Small intestine (tissue), 7 donors: ENCODE measurements around the gene OR2V1. TPM values are rescaled to one million over a fixed set of nuclear protein-coding genes. Genes with fewer than 3 reads are reported as not detected.
"Not testable (repeated sequence)": the region's sequence is repeated elsewhere in the genome, so short reads cannot be mapped to it uniquely, and the experiment has no call there.

Experiments
- DNase-seq, 2 donors: peaks; one replicate each; pipeline versions ENCODE4 v3.0.0 to v3.0.0-alpha.2; 2013
- FAIRE-seq: peaks from 2 replicates; lab custom pipeline; 2012; peaks lifted over from hg19 to GRCh38; lab: Jason Lieb, UNC
- H3K27ac ChIP-seq, 3 donors: one replicate each; pipeline ENCODE4 v1.5.1; 2013; ENCODE audit warnings: low read length in 2 of 3, mild to moderate bottlenecking in 2 of 3, control low read depth in 1 of 3, inconsistent platforms in 1 of 3, low read depth in 1 of 3, moderate library complexity in 1 of 3
- H3K27me3 ChIP-seq, 3 donors: one replicate each; pipeline ENCODE4 v1.6.1; 2013; ENCODE audit warnings: low read length in 3 of 3, inconsistent platforms in 1 of 3; ENCODE audit not compliant: control insufficient read depth in 3 of 3, insufficient read depth in 3 of 3
- H3K36me3 ChIP-seq, 3 donors: one replicate each; pipeline ENCODE4 v1.6.1; 2013; ENCODE audit warnings: low read length in 3 of 3, inconsistent platforms in 1 of 3, low read depth in 1 of 3, mild to moderate bottlenecking in 1 of 3, moderate library complexity in 1 of 3; ENCODE audit not compliant: control insufficient read depth in 3 of 3, insufficient read depth in 2 of 3
- H3K4me1 ChIP-seq, 3 donors: one replicate each; pipeline ENCODE4 v1.6.1; 2013; ENCODE audit warnings: low read length in 2 of 3, inconsistent platforms in 1 of 3, low read depth in 1 of 3, mild to moderate bottlenecking in 1 of 3, moderate library complexity in 1 of 3; ENCODE audit not compliant: control insufficient read depth in 3 of 3, insufficient read depth in 2 of 3
- H3K4me3 ChIP-seq, 3 donors: one replicate each; pipeline ENCODE4 v1.5.1; 2013; ENCODE audit warnings: low read length in 3 of 3, control low read depth in 1 of 3, inconsistent platforms in 1 of 3, low read depth in 1 of 3, mild to moderate bottlenecking in 1 of 3, moderate library complexity in 1 of 3
- H3K9me3 ChIP-seq, 2 donors: one replicate each; pipeline ENCODE4 v1.6.1; 2013; ENCODE audit warnings: low read depth in 1 of 2, low read length in 1 of 2; ENCODE audit not compliant: control insufficient read depth in 2 of 2, insufficient read depth in 1 of 2
- WGBS, 3 donors: extraction: QIAGEN DNeasy Blood & Tissue Kit; methylation state at CpG; one replicate each; pipeline ENCODE4 v1.1.7; 2013; 5-methylcytosine and 5-hydroxymethylcytosine counted together
- polyA plus RNA-seq, 4 donors: library from polyadenylated mRNA; stranded (reverse) in 3 of 4; unstranded in 1 of 4; fragments of 200-250 nt in 3 of 4; fragments of 120-200 nt in 1 of 4; gene quantifications; one replicate each; pipeline versions ENCODE4 v1.2.1 to v1.2.3, GENCODE V29; 2013
- donor health status: healthy with polysubstance abuse.
- donor health status: control.
- donor health status: control.
- donor health status: Bipolar disorder and iron deficiency.
- donor health status: healthy.

Gene OR2V1
- polyA plus RNA-seq, 4 donors = not detected

DNA sequence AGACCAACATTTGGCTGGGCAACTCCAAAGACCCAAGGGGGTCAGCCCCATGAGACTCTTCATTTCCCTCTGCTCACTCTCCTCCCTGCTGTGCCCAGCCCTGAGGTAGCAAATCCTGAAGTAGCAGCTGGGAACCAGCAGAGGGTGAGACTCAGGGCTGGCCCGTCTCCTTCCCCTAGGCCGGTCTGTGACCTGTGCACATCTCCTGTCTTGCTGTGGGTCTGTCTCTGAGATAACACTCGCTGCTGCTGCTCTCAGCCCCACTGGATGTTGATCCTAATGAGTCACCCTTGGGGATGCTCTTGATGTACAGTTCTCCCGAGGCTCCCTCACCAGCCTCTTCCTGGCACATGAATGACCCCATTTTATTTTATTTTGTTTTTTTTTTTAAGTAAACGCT lies 7.3 kb upstream of the OR2V1 start:
- DNase-seq = no peak
- no peak overlapping the region for H3K4me3 ChIP-seq
- peaks cover 0 to 3% (median 0%) of the 10 kb centered on the region in 3 donors for H3K27me3 ChIP-seq
- no peaks in the 10 kb centered on the region for H3K4me1 ChIP-seq
- H3K9me3 ChIP-seq = no peaks in the 10 kb centered on the region
- no peak for FAIRE-seq
- H3K36me3 ChIP-seq = no peaks in the 10 kb centered on the region
- H3K27ac ChIP-seq = no peak overlapping the region
- 56 to 68% (median 67%) methylated on average over 5 of the region's 5 CpGs for WGBS, 3 donors

DNA sequence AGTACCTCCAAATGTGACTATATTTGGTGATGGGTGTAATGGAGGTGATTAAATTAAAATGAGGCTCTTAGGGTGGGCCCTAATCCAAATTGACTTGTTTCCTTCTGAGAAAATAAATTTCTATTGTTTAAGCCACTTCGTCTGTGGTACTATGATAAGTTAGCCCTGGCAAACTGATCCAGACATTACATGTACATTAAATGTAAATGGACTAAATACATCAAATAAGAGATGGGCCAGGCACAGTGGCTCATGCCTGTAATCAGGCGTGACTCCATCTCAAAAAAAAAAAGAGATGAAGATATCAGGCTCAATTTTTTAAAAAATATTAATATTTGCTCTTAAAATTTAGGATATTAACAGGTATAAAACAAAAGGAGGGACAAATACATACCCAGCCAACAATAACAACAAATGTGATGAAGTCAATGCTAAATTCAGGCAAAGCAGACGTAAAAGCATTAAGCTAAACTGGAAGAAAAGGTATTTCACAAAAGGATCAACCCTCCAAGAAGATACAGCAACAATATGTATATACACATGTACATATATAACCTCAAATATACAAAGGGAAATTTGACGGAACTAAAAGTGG lies 5.5 kb upstream of the OR2V1 start:
- peaks cover 0 to 2% (median 0%) of the 10 kb centered on the region in 3 donors for H3K27me3 ChIP-seq
- no peaks in the 10 kb centered on the region for H3K36me3 ChIP-seq
- H3K4me1 ChIP-seq = no peaks in the 10 kb centered on the region
- H3K27ac ChIP-seq = no peak overlapping the region
- no peak for DNase-seq
- no peaks in the 10 kb centered on the region for H3K9me3 ChIP-seq
- WGBS, 3 donors = 85 to 91% (median 90%) methylated on average over 4 of the region's 4 CpGs
- no peak overlapping the region for H3K4me3 ChIP-seq
- no peak for FAIRE-seq

DNA sequence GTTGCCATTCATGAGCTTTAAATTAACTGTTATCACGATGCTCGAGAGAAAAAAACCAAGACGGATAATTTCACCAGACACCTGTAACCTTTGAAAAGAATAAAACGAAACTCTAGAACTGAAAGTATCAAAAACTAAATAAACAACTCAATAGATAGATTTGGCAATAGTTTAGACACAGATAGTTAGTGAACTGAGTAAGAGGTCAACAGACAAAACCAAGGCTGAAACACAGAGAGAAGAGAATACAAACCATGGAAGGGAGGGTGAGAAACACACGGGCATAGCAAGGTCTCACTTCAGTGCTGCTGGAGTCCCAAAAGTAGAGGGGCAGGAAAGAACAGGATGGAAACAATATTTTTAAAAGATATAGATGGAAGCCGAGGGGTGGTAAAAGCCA lies 3.3 kb upstream of the OR2V1 start:
- no peak for FAIRE-seq
- DNase-seq = no peak
- no peak overlapping the region for H3K4me3 ChIP-seq
- no peaks in the 10 kb centered on the region for H3K4me1 ChIP-seq
- H3K27ac ChIP-seq = no peak overlapping the region
- H3K27me3 ChIP-seq = peaks cover 0 to 5% (median 4%) of the 10 kb centered on the region in 3 donors
- no peaks in the 10 kb centered on the region for H3K9me3 ChIP-seq
- WGBS, 3 donors = 67 to 80% (median 68%) methylated on average over 6 of the region's 6 CpGs
- no peaks in the 10 kb centered on the region for H3K36me3 ChIP-seq

DNA sequence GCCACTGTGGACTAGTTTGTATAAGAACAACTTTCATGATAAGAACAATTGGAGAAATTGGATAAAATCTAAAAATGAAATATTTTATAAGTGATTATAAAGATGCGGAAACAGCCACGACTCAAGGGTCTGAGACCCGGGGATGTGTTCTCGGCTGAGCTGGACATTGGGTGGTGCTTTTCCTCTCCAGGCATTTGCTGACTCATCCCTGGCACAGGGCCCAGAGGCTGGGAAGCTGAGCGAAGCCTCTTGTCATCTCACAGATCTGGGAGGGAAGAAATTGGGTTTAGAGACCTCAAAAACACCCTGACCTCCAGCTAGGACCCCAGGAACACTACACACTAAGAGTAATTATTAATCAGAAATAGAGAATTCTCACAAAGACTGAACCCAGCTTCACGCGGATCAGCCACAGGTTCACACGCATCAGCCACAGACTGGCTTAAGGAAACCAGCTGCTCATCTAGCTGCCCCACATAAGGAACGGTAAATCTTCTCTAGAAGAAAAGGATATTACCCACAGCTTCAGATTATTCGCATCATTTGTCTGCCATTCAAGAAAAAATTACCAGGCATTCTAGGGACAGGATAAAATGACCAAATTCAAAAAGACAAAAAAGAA lies 2.8 kb upstream of the OR2V1 start:
- H3K9me3 ChIP-seq = no peaks in the 10 kb centered on the region
- peaks cover 0 to 5% (median 4%) of the 10 kb centered on the region in 3 donors for H3K27me3 ChIP-seq
- DNase-seq = peak in 1 of 2 donors; percentile 6
- no peak overlapping the region for H3K27ac ChIP-seq
- no peaks in the 10 kb centered on the region for H3K36me3 ChIP-seq
- no peaks in the 10 kb centered on the region for H3K4me1 ChIP-seq
- H3K4me3 ChIP-seq = no peak overlapping the region
- no peak for FAIRE-seq
- 69 to 70% (median 69%) methylated on average over 10 of the region's 10 CpGs for WGBS, 3 donors

- Histone ChIP-seq H3K27ac (no peak overlapping the region), H3K9me3 (no peaks in the 10 kb centered on the region), H3K4me3 (no peak overlapping the region), H3K36me3 (no peaks in the 10 kb centered on the region), H3K4me1 (no peaks in the 10 kb centered on the region), H3K27me3 (peaks cover 0 to 8% (median 4%) of the 10 kb centered on the region in 3 donors)
- DNase-seq = no peak
- 74 to 85% (median 81%) methylated on average over 3 of the region's 3 CpGs for WGBS, 3 donors
- FAIRE-seq = no peak
Observed at GRCh38 chr5:181133083-181133482, 2.1 kb upstream of the OR2V1 start.

DNA sequence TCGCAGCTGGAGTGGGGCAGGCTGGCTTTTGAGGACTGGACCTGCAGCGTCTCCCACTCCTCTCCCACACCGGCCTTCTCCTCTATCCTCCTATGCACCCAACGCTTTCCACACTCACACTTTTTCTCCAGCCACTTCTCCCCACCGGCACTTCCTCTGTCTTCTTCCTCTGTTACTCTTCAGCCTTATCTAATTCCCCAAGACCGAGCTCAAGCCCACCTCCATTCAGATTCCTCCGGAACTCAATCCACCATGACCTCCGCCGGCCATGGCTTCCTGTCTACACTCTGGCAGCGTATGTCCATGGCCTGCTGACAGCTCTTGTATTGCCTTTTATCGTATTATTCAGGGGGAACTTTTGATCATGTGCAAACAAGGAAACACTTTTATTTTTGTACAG lies 545 bp upstream of the OR2V1 start:
- H3K27ac ChIP-seq = no peak overlapping the region
- peaks cover 0 to 15% (median 4%) of the 10 kb centered on the region in 3 donors for H3K27me3 ChIP-seq
- DNase-seq = no peak
- no peak overlapping the region for H3K4me3 ChIP-seq
- FAIRE-seq = no peak
- no peaks in the 10 kb centered on the region for H3K36me3 ChIP-seq
- no peaks in the 10 kb centered on the region for H3K9me3 ChIP-seq
- no peaks in the 10 kb centered on the region for H3K4me1 ChIP-seq
- 75 to 80% (median 78%) methylated on average over 11 of the region's 11 CpGs for WGBS, 3 donors

DNA sequence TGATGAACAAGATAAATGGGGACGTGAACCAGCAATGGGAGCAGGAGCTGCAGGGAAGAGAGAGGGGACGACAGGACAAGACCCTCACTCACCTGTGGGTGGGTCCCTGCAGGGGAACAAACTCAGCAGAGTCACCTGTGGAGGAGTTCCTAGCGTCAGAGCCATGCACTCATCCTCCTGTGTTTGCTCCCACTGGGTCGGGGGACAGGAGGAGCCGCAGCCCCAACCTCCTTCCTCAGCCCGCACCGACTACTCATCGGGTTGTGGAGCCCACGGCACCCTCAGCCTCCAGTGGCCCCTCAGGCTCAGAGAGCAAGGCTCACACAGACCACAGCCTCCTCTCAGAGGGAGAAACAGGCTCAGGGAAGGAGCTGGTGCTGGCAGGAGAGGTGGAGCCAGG lies 888 bp downstream of the OR2V1 start:
- not testable (repeated sequence) for H3K27ac ChIP-seq, DNase-seq, H3K9me3 ChIP-seq, H3K36me3 ChIP-seq, FAIRE-seq, H3K4me3 ChIP-seq, H3K4me1 ChIP-seq
- 59 to 68% (median 67%) methylated on average over 8 to 9 of the region's 9 CpGs for WGBS, 3 donors
- H3K27me3 ChIP-seq = peaks cover 0 to 15% (median 4%) of the 10 kb centered on the region in 3 donors

DNA sequence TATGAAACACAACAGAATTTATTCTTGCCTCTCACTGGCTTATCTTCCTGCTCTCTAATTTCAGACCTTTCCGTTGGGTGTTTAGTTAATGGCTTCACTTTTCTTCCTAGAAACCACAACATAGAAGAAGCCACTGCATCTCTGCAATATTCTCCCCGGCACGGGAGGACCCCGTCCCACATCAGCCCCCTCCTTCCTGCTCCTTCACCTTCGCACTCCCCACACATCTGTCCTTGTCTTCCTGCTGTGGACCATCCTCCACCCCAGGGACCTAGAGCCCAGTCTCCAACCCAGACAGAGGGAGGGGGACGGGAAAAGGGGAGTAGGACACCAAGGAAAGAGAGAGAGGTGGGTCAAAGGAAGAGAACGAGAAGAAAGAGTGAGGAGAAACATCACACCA lies 1.4 kb downstream of the OR2V1 start:
- no peaks in the 10 kb centered on the region for H3K9me3 ChIP-seq
- no peak overlapping the region for H3K4me3 ChIP-seq
- DNase-seq (no peak), FAIRE-seq (no peak)
- no peaks in the 10 kb centered on the region for H3K36me3 ChIP-seq
- H3K27me3 ChIP-seq = peaks cover 0 to 15% (median 4%) of the 10 kb centered on the region in 3 donors
- H3K4me1 ChIP-seq = no peaks in the 10 kb centered on the region
- no peak overlapping the region for H3K27ac ChIP-seq
- WGBS, 3 donors = 44 to 61% (median 57%) methylated on average over 7 of the region's 7 CpGs
